Lung (tissue), 12 donors: ENCODE data around the gene TEX22. TPM values are rescaled to one million over a fixed set of nuclear protein-coding genes. Genes with fewer than 3 reads are reported as not detected.

Source experiments
- ATAC-seq: fragments of 200-7000 bp; cut with Tn5 transposase; one replicate; pipeline ENCODE4 v1.9.1; 2020; ENCODE audit warnings: moderate number of reproducible peaks; ENCODE audit not compliant: insufficient read depth, low FRiP score
- DNase-seq, 3 donors: peaks; one replicate each; pipeline ENCODE4 v3.0.0-alpha.2; 2013 to 2017
- H3K27ac ChIP-seq, 2 donors: one replicate each; pipeline ENCODE4 v1.5.1; 2013; ENCODE audit warnings: mild to moderate bottlenecking in 2 of 2, moderate library complexity in 2 of 2, control low read depth in 1 of 2, inconsistent platforms in 1 of 2, low read depth in 1 of 2, low read length in 1 of 2
- H3K27me3 ChIP-seq, 3 donors: one replicate each; pipeline ENCODE4 v1.5.1; 2013; ENCODE audit warnings: low read length in 2 of 3; ENCODE audit not compliant: control insufficient read depth in 3 of 3, insufficient read depth in 3 of 3
- H3K36me3 ChIP-seq, 4 donors: one replicate each; pipeline ENCODE4 v1.5.1; 2013; ENCODE audit warnings: low read length in 4 of 4, mild to moderate bottlenecking in 1 of 4, moderate library complexity in 1 of 4; ENCODE audit not compliant: control insufficient read depth in 4 of 4, insufficient read depth in 4 of 4
- H3K4me1 ChIP-seq, 5 donors: one replicate each; pipeline ENCODE4 v1.5.1; 2013; ENCODE audit warnings: low read length in 5 of 5, mild to moderate bottlenecking in 2 of 5, moderate library complexity in 1 of 5; ENCODE audit not compliant: control insufficient read depth in 5 of 5, insufficient read depth in 5 of 5
- H3K4me3 ChIP-seq: one replicate; pipeline ENCODE4 v1.5.1; 2013; ENCODE audit warnings: mild to moderate bottlenecking, control low read depth, moderate library complexity
- H3K9ac ChIP-seq, 2 donors: one replicate each; pipeline ENCODE4 v1.5.1; 2013; ENCODE audit warnings: low read length in 2 of 2, control low read depth in 1 of 2; ENCODE audit not compliant: insufficient read depth in 1 of 2
- H3K9me3 ChIP-seq, 4 donors: one replicate each; pipeline ENCODE4 v1.5.1; 2013; ENCODE audit warnings: low read length in 3 of 4, mild to moderate bottlenecking in 1 of 4, moderate library complexity in 1 of 4; ENCODE audit not compliant: control insufficient read depth in 4 of 4, insufficient read depth in 3 of 4
- WGBS, 2 donors: extraction: QIAGEN DNeasy Blood & Tissue Kit; methylation state at CpG; one replicate each; pipeline ENCODE4 v1.1.7; 2013; 5-methylcytosine and 5-hydroxymethylcytosine counted together
- polyA plus RNA-seq, 2 donors: library from polyadenylated mRNA; stranded (reverse); fragments of 200-250 nt; gene quantifications; one replicate each; pipeline ENCODE4 v1.2.1, GENCODE V29; 2013
- total RNA-seq, 2 donors: library from RNA; depleted of rRNA in 1 of 2; stranded (reverse); fragments of >200 nt in 1 of 2; gene quantifications; one replicate each; pipeline ENCODE4 v1.2.1, GENCODE V29; 2014 to 2021
- TF ChIP-seq, protein P1 (sequence below): IDR thresholded peaks from 2 replicates; pipeline ENCODE4 v1.5.1; 2012; ENCODE audit warnings: mild to moderate bottlenecking; ENCODE audit errors: control extremely low read depth, extremely low read depth
- donor health status: control.
- donor health status: control.
- donor health status: Bipolar disorder and iron deficiency.
- donor health status: healthy.
- donor health status: DM: yes; HTN: yes; CAD: no.

Gene TEX22
- total and polyA plus RNA-seq, 4 donors = 0.17 to 2.1 (median 0.29) TPM

DNA sequence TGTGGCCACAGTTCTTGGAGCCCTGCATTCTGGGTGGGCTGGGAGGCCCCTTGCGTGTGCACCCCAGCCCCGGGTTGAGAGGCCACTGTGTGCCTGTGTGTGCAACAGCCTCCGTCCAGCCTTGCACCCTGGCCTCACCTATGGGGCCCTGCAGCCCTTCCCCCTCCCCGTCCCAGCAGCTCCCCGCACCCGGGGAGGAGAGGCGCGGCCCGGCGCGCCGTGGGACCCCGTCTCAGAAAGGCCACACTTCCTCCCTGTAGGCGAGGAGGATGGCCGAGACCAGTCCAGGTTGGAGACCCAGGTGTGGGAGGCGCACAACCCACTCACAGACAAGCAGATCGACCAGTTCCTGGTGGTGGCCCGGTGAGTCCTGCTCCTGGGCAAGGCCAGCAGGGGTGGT lies 59.7 kb downstream of the TEX22 start:
- no peak overlapping the region for H3K4me3 ChIP-seq
- DNase-seq = no peak
- H3K4me1 ChIP-seq = no peaks in the 10 kb centered on the region
- peaks cover 2 to 58% (median 11%) of the 10 kb centered on the region in 4 donors for H3K36me3 ChIP-seq
- H3K27ac ChIP-seq = no peak overlapping the region
- no peak overlapping the region for H3K9ac ChIP-seq
- TF ChIP-seq, protein P1, sequence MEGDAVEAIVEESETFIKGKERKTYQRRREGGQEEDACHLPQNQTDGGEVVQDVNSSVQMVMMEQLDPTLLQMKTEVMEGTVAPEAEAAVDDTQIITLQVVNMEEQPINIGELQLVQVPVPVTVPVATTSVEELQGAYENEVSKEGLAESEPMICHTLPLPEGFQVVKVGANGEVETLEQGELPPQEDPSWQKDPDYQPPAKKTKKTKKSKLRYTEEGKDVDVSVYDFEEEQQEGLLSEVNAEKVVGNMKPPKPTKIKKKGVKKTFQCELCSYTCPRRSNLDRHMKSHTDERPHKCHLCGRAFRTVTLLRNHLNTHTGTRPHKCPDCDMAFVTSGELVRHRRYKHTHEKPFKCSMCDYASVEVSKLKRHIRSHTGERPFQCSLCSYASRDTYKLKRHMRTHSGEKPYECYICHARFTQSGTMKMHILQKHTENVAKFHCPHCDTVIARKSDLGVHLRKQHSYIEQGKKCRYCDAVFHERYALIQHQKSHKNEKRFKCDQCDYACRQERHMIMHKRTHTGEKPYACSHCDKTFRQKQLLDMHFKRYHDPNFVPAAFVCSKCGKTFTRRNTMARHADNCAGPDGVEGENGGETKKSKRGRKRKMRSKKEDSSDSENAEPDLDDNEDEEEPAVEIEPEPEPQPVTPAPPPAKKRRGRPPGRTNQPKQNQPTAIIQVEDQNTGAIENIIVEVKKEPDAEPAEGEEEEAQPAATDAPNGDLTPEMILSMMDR = no peak
- H3K9me3 ChIP-seq = no peaks in the 10 kb centered on the region
- H3K27me3 ChIP-seq = no peaks in the 10 kb centered on the region
- 90 to 92% methylated on average over 18 of the region's 18 CpGs for WGBS, 2 donors
- no peak for ATAC-seq

DNA sequence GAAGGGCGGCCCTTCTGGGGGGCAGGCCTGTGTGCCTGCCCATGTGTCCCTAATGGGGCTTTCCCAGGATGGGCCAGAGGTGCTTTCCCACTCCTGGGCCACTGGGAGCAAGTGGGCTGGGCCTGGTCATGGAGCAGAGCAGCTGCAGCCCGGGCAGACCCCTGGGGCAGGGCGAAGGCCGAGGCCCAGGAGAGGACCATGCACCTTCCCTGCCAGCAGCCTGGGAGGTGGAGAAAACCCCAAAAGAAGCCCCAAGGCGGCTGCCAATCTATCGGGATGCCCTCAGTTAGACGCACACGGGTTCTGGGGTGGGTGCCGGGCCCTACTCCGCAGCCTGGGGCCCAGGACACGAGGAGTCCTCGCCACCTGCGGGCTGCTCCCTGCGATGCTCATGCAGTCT lies 60.2 kb downstream of the TEX22 start:
- DNase-seq (no peak), ATAC-seq (no peak)
- TF ChIP-seq, protein P1 = no peak
- no peak overlapping the region for H3K9ac ChIP-seq
- no peaks in the 10 kb centered on the region for H3K27me3 ChIP-seq
- no peak overlapping the region for H3K27ac ChIP-seq
- H3K9me3 ChIP-seq = no peaks in the 10 kb centered on the region
- 90 to 92% methylated on average over 13 to 14 of the region's 14 CpGs for WGBS, 2 donors
- H3K36me3 ChIP-seq = peaks cover 2 to 64% (median 9%) of the 10 kb centered on the region in 4 donors
- H3K4me1 ChIP-seq = no peaks in the 10 kb centered on the region
- H3K4me3 ChIP-seq = no peak overlapping the region

DNA sequence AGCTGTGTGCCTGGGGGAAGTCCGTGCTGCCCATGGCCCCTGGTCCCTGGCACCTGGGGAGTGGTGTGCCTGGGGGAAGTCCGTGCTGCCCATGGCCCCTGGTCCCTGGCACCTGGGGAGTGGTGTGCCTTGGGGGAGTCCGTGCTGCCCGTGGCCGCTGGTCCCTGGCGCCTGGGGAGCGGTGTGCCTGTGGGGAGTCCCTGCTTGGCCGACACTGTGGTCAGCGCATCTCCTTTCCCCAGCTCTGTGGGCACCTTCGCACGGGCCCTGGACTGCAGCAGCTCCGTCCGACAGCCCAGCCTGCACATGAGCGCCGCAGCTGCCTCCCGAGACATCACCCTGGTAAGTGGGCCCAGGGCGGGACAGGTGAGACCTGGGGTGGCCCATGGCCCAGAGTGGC lies 61.8 kb downstream of the TEX22 start:
- Histone ChIP-seq H3K9ac (no peak overlapping the region), H3K27ac (no peak overlapping the region), H3K36me3 (peaks cover 2 to 70% (median 12%) of the 10 kb centered on the region in 4 donors), H3K4me3 (no peak overlapping the region), H3K27me3 (no peaks in the 10 kb centered on the region), H3K4me1 (no peaks in the 10 kb centered on the region), H3K9me3 (no peaks in the 10 kb centered on the region)
- DNase-seq (no peak), ATAC-seq (no peak)
- WGBS, 2 donors = 96 to 98% methylated on average over 17 of the region's 17 CpGs
- TF ChIP-seq, protein P1 = no peak

DNA sequence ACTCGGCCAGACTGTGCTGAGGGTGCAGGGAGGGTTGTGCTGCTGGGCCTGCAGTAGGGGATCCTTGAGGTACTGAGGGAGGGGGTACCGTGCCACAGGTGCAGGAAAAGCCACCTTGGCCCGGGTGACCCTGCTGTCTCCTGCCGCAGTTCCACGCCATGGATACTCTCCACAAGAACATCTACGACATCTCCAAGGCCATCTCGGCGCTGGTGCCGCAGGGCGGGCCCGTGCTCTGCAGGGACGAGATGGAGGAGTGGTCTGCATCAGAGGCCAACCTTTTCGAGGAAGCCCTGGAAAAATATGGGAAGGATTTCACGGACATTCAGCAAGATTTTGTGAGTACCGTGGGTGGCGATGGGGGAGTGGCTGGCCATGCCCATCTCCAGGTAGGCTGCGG lies 62.3 kb downstream of the TEX22 start:
- Histone ChIP-seq H3K27ac (no peak overlapping the region), H3K9me3 (no peaks in the 10 kb centered on the region), H3K27me3 (no peaks in the 10 kb centered on the region), H3K9ac (no peak overlapping the region), H3K36me3 (peaks cover 2 to 68% (median 15%) of the 10 kb centered on the region in 4 donors), H3K4me3 (no peak overlapping the region), H3K4me1 (peaks cover 0 to 3% (median 0%) of the 10 kb centered on the region in 5 donors)
- 95 to 97% methylated on average over 17 of the region's 17 CpGs for WGBS, 2 donors
- ATAC-seq = no peak
- DNase-seq = no peak
- TF ChIP-seq, protein P1 = no peak
